Hepatocyte (in vitro differentiated cells): ENCODE measurements around the gene BCAS4.

Experiments used
- EZH2 ChIP-seq: fragments of 200-600 bp; sonication (generic); IDR thresholded peaks from 2 replicates; pipeline ENCODE4 v1.6.1; 2016; ENCODE audit warnings: antibody characterized with exemption, mild to moderate bottlenecking, borderline replicate concordance
- EZH2phosphoT487 ChIP-seq: fragments of 200-600 bp; sonication (generic); IDR thresholded peaks from one replicate; pipeline ENCODE4 v1.6.1; 2018; ENCODE audit warnings: antibody characterized with exemption, mild to moderate bottlenecking, low read depth, moderate library complexity; ENCODE audit not compliant: unreplicated experiment, severe bottlenecking
- TF ChIP-seq, protein P1 (sequence below): fragments of 200-600 bp; sonication (generic); IDR thresholded peaks from 2 replicates; pipeline ENCODE4 v1.5.1; 2016; ENCODE audit warnings: antibody characterized with exemption, mild to moderate bottlenecking; ENCODE audit not compliant: poor library complexity

DNA sequence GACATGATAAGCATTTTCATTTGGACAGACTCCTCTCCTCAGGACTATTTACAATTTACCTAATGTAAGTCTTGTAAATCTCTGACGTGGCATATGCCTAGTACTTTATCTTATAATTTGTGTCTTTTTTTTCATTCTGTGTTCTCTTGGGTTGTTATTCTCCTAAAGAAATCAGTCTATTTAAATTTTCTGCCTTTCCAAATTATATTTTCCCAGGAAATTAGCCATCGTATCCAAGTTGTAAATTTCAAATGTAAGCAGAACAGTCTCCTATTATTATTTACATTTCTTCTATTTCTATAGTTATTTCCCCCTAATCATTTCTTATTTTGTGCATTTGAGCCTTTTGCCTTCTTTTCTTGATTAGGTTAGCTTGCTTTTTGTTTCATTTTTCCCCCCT, 17.5 kb upstream of the BCAS4 start:
- TF ChIP-seq, protein P1, sequence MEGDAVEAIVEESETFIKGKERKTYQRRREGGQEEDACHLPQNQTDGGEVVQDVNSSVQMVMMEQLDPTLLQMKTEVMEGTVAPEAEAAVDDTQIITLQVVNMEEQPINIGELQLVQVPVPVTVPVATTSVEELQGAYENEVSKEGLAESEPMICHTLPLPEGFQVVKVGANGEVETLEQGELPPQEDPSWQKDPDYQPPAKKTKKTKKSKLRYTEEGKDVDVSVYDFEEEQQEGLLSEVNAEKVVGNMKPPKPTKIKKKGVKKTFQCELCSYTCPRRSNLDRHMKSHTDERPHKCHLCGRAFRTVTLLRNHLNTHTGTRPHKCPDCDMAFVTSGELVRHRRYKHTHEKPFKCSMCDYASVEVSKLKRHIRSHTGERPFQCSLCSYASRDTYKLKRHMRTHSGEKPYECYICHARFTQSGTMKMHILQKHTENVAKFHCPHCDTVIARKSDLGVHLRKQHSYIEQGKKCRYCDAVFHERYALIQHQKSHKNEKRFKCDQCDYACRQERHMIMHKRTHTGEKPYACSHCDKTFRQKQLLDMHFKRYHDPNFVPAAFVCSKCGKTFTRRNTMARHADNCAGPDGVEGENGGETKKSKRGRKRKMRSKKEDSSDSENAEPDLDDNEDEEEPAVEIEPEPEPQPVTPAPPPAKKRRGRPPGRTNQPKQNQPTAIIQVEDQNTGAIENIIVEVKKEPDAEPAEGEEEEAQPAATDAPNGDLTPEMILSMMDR = no peak
- TF ChIP-seq EZH2 = no peak
- TF ChIP-seq EZH2phosphoT487 = no peak
